Esophagus squamous epithelium (tissue), 5 donors: ENCODE results near the gene PMEPA1. TPM values are rescaled to one million over a fixed set of nuclear protein-coding genes. Genes with fewer than 3 reads are reported as not detected.

ENCODE experiments used
- DNase-seq: peaks from one replicate; lab custom pipeline; 2025; lab: John Stamatoyannopoulos, UW
- H3K27ac ChIP-seq, 4 donors: fragments of 200-600 bp; sonication (generic); one replicate each; pipeline ENCODE4 v1.5.1; 2016 to 2019; ENCODE audit warnings: mild to moderate bottlenecking in 1 of 4
- H3K27me3 ChIP-seq, 4 donors: fragments of 200-600 bp; sonication (generic); 1 replicate in 3 of 4; 2 replicates in 1 of 4; pipeline versions ENCODE4 v1.5.1 to v1.6.0; 2017 to 2021; ENCODE audit warnings: antibody characterized with exemption in 1 of 4
- H3K36me3 ChIP-seq, 3 donors: fragments of 200-600 bp; sonication (generic); one replicate each; pipeline ENCODE4 v1.5.1; 2016 to 2019
- H3K4me1 ChIP-seq, 3 donors: fragments of 200-600 bp; sonication (generic); one replicate each; pipeline ENCODE4 v1.5.1; 2017 to 2019
- H3K4me3 ChIP-seq, 4 donors: fragments of 200-600 bp; sonication (generic); 1 replicate in 3 of 4; 2 replicates in 1 of 4; pipeline ENCODE4 v1.5.1; 2016 to 2019; ENCODE audit warnings: mild to moderate bottlenecking in 2 of 4, moderate library complexity in 1 of 4
- H3K9me3 ChIP-seq, 3 donors: fragments of 200-600 bp; sonication (generic); one replicate each; pipeline ENCODE4 v1.5.1; 2016 to 2019
- POLR2A ChIP-seq, 4 donors: fragments of 450-650 bp; IDR thresholded peaks; one replicate each; pipeline ENCODE4 v1.6.1; 2017; ENCODE audit warnings: antibody characterized with exemption in 4 of 4, mild to moderate bottlenecking in 4 of 4, moderate library complexity in 3 of 4
- whole genome bisulfite sequencing, 2 donors: methylation state at CpG; one replicate each; pipeline ENCODE4 v1.1.5; 2018; 5-methylcytosine and 5-hydroxymethylcytosine counted together
- intact Hi-C: fragments of 100-400 bp; cut with DNase I; formaldehyde crosslinking; loops from one replicate; pipeline ENCODE4 v1.15.0; 2022
- total RNA-seq, 4 donors: library from RNA; depleted of rRNA; stranded (reverse); fragments of >200 nt; gene quantifications; one replicate each; pipeline ENCODE4 v1.1.0, GENCODE V29; 2016
- TF ChIP-seq, protein P1 (sequence below), 6 experiments: fragments of 450-650 bp in 4 of 6; fragments of 200-600 bp in 2 of 6; sonication (generic) in 2 of 6; IDR thresholded peaks; one replicate each; pipeline ENCODE4 v1.5.1; 2016 to 2019; ENCODE audit warnings: antibody characterized with exemption in 6 of 6, mild to moderate bottlenecking in 4 of 6, moderate library complexity in 4 of 6
- donor health status: DM: yes; HTN: yes; CAD: no.

Gene PMEPA1
- total RNA-seq, 4 donors from 2014 or later: 0.95 to 4.6 (median 2.6) TPM

DNA sequence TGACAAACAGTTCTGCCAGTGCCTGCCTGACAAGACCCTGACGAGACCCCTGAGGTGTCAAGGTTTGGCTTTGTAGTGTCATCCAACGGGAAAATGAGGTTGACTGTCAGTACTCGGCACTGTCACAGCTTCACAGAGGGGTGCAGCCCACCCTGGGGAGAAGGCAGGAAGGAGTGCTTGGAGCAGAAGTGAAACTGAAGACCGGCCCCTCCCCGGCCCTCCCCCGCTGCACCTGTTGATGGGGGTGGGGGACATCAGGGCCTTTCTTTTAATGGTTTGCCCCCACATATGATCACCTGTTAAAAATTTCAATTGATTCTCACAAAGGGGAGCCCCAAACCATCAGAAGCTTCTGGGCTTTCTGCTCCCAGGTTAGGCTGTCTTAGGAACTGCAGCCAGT lies 6.8 kb downstream of the PMEPA1 start:
- DNase-seq: no peak
- TF ChIP-seq POLR2A (IDR thresholded peaks at IDR 0.05): no peak
- TF ChIP-seq, protein P1, sequence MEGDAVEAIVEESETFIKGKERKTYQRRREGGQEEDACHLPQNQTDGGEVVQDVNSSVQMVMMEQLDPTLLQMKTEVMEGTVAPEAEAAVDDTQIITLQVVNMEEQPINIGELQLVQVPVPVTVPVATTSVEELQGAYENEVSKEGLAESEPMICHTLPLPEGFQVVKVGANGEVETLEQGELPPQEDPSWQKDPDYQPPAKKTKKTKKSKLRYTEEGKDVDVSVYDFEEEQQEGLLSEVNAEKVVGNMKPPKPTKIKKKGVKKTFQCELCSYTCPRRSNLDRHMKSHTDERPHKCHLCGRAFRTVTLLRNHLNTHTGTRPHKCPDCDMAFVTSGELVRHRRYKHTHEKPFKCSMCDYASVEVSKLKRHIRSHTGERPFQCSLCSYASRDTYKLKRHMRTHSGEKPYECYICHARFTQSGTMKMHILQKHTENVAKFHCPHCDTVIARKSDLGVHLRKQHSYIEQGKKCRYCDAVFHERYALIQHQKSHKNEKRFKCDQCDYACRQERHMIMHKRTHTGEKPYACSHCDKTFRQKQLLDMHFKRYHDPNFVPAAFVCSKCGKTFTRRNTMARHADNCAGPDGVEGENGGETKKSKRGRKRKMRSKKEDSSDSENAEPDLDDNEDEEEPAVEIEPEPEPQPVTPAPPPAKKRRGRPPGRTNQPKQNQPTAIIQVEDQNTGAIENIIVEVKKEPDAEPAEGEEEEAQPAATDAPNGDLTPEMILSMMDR (IDR thresholded peaks at IDR 0.05): no peak
- no peak overlapping the region for H3K27ac ChIP-seq
- H3K4me3 ChIP-seq: no peak overlapping the region
- intact Hi-C loops: no loop called here
- 89 to 100% methylated on average over 3 to 4 of the region's 6 CpGs for WGBS, 2 donors
- no peaks in the 10 kb centered on the region for H3K9me3 ChIP-seq
- H3K36me3 ChIP-seq: no peaks in the 10 kb centered on the region
- peaks cover 0 to 13% (median 0%) of the 10 kb centered on the region in 4 donors for H3K27me3 ChIP-seq
- H3K4me1 ChIP-seq: peaks cover 0 to 42% (median 30%) of the 10 kb centered on the region in 3 donors

DNA sequence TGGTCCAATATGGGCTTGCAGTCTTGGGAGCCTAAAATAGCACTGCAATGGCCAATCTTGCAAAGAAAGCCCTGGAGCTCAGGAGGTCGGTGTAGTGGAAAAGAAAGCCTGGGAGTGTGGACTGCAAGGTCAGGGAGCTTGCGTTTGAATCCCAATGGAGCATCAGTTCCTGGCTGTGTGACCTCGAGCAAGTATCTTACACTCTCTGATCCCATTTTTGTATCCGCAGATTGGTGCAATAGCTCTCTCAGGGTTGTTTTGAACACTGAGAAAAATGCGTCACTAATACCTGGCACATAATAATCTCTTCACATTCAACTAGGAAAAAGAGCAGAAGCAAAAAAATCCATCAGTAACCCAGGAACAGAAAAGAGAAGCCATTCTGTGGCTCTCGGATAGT lies 7.3 kb downstream of the PMEPA1 start:
- 86 to 96% methylated on average over 6 of the region's 6 CpGs for WGBS, 2 donors
- intact Hi-C loops: no loop called here
- DNase-seq: no peak
- no peak overlapping the region for H3K27ac ChIP-seq
- H3K4me3 ChIP-seq: no peak overlapping the region
- H3K4me1 ChIP-seq: peaks cover 0 to 42% (median 29%) of the 10 kb centered on the region in 3 donors
- no peaks in the 10 kb centered on the region for H3K36me3 ChIP-seq
- TF ChIP-seq, protein P1 (IDR thresholded peaks at IDR 0.05): no peak
- TF ChIP-seq POLR2A (IDR thresholded peaks at IDR 0.05): no peak
- no peaks in the 10 kb centered on the region for H3K9me3 ChIP-seq
- H3K27me3 ChIP-seq: peaks cover 0 to 8% (median 0%) of the 10 kb centered on the region in 4 donors

GRCh38 chr20:57702091-57702490 lies 7.7 kb downstream of the PMEPA1 start:
- DNase-seq: no peak
- no peak for TF ChIP-seq POLR2A (IDR thresholded peaks at IDR 0.05)
- TF ChIP-seq, protein P1 (IDR thresholded peaks at IDR 0.05): no peak

GRCh38 chr20:57701651-57702050 lies 8.2 kb downstream of the PMEPA1 start:
- intact Hi-C loops: no loop called here
- Histone ChIP-seq H3K27ac (no peak overlapping the region), H3K36me3 (no peaks in the 10 kb centered on the region), H3K4me1 (peaks cover 0 to 34% (median 21%) of the 10 kb centered on the region in 3 donors), H3K9me3 (no peaks in the 10 kb centered on the region), H3K27me3 (peaks cover 0 to 8% (median 0%) of the 10 kb centered on the region in 4 donors), H3K4me3 (no peak overlapping the region)
- 89% methylated on average over 4 to 5 of the region's 7 CpGs for WGBS, 2 donors
- TF ChIP-seq POLR2A (IDR thresholded peaks at IDR 0.05): no peak
- TF ChIP-seq, protein P1 (IDR thresholded peaks at IDR 0.05): no peak
- DNase-seq: no peak

More at GRCh38 chr20:57702091-57702490, 7.7 kb downstream of the PMEPA1 start:
- Histone ChIP-seq H3K36me3 (no peaks in the 10 kb centered on the region), H3K4me1 (peaks cover 0 to 39% (median 25%) of the 10 kb centered on the region in 3 donors), H3K4me3 (no peak overlapping the region), H3K27me3 (peaks cover 0 to 8% (median 0%) of the 10 kb centered on the region in 4 donors), H3K9me3 (no peaks in the 10 kb centered on the region), H3K27ac (no peak overlapping the region)
- WGBS, 2 donors: 80 to 100% methylated on average over 1 of the region's 12 CpGs
- intact Hi-C loops: no loop called here

DNA sequence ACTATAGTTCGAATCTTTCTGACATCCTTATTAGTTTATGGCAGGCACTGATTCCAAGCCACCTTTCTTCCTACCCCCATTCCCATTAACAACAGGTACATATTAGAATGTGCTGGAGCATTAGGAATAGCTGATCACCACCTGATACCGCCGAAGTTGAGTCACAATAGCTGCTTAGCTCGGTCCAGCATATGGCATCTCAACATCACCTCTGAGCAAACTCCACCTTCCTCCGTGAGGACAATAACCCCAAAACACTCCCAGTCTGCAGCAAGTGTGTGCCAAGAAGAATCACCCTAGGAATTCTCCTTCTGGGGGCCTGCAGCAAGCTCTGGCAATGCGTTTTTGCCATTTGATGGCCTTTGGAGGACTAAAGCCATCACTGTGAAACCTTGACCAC lies 8.7 kb downstream of the PMEPA1 start:
- H3K9me3 ChIP-seq: no peaks in the 10 kb centered on the region
- no peak overlapping the region for H3K4me3 ChIP-seq
- no peak for DNase-seq
- TF ChIP-seq POLR2A (IDR thresholded peaks at IDR 0.05): no peak
- TF ChIP-seq, protein P1 (IDR thresholded peaks at IDR 0.05): no peak
- H3K4me1 ChIP-seq: peaks cover 0 to 36% (median 16%) of the 10 kb centered on the region in 3 donors
- H3K36me3 ChIP-seq: no peaks in the 10 kb centered on the region
- intact Hi-C loops: no loop called here
- 81 to 95% methylated on average over 6 of the region's 6 CpGs for WGBS, 2 donors
- H3K27ac ChIP-seq: no peak overlapping the region
- H3K27me3 ChIP-seq: peaks cover 0 to 8% (median 0%) of the 10 kb centered on the region in 4 donors
